ENCODE results near the gene ERGIC3.

GRCh38 chr20:35571555-35571954, 29.7 kb downstream of the ERGIC3 start:
- TF ChIP-seq CTCF (optimal IDR thresholded peaks at IDR 0.05 in 1 of 3, IDR thresholded peaks at IDR 0.05 in 1 of 3, conservative IDR thresholded peaks at IDR 0.05 in 1 of 3; ENCODE audit: extremely low read depth in 1 of 3, insufficient read depth in 2 of 3, low read length in 3 of 3), result no peak
- no peak for TF ChIP-seq EZH2 (IDR thresholded peaks at IDR 0.05; ENCODE audit: low read length)

All from keratinocyte (primary cell).